ENCODE measurements around the gene ADAMTS13.

DNA sequence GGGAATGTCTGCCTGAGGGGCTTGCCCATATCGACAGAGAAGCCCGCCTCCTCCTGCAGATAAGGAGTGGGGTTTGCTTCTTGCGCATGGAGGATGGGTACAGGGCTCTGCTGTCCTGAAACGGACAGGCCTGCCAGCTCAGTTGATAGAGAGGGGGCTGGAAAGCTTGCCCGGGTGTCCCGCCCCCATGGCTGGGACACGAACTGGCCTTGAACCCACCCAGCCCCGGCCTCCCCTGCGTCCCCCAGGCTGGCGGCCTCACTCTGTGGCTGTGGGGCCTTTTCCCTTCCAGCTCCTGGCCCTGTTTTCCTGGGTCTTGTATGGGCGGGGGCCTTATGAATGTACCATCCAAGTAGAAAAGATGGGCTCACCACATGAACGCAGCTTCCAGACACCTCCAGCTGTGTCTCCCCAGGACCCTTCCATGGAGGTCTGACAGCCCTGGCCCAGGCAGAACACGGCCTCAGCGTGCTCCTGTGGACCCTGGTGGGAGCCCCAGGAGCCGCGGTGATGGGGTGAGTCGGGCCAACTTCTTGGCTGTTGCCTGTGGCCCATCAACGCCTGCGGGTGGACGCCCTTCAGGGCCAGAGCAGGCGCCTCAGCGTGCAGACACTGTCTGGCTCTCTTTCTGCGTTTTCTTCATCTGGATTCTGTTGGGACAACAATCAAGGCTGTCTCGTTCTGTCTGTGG is 72.6 kb downstream of the ADAMTS13 start:
- TF ChIP-seq EZH2 (IDR thresholded peaks at IDR 0.05; ENCODE audit: insufficient read depth, poor library complexity, severe bottlenecking) (no peak), EZH2phosphoT487 (IDR thresholded peaks at IDR 0.05; ENCODE audit: insufficient read depth, low read depth) (no peak)

All from GM23248 (cell line).